Activated CD4-positive, alpha-beta T cell treated with anti-CD3 and anti-CD28 coated beads, Interleukin-2, amount 50 U/mL, for 48 hours (primary cell): ENCODE data around the gene EYS.
"Not testable (repeated sequence)": the region's sequence is repeated elsewhere in the genome, so short reads cannot be mapped to it uniquely, and the experiment has no call there.

ENCODE experiments used
- DNase-seq, 2 experiments: peaks; one replicate each; pipeline ENCODE4 v3.0.0-alpha.2; 2020

Gene EYS

DNA sequence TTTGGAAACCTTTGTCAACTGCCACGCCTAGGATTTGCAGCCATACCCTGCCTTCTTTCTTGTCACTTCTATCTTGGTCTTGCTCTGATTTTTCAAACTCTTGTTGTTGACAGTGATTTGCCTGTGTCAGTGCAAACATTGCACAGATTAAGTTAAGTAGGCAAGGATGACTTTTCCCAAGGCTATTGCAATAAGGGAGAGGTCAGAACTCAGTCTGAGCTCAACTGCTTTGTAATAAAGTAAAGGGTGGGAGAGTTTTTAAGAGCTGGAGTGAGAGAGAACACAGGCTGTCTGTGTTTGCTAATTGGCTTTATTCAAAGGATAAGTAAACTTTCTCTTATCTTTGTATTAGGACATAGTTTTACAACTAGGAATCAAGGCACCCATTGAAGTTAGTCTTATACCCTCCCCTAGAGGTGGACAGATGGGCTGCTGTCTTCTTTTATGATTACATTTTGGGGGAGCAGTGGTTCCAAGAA is 1622.8 kb downstream of the EYS start:
- no peak for DNase-seq

- DNase-seq = no peak
Measured at GRCh38 chr6:64083261-64083660, 1623.8 kb downstream of the EYS start.

- no peak for DNase-seq
Measured at GRCh38 chr6:64081453-64081852, 1625.6 kb downstream of the EYS start.

DNA sequence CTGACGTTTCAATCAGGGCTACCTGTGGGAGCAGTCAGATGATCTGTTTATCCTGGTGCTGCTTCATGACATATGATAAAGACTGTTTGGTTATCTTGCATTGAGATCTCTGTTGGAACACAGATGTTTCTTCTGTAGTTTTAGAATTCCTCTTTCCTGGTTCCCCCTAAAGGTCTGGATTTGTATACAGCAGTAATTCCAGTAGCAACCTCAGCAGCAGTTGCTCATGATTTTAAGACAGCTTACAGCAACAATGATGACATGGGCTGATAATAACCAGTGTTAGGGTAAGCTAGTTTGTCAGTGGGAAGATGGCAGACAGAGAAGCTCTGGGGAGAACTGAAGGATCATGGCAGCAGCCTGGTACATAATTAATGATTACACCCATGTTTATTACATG is 1632.0 kb downstream of the EYS start:
- DNase-seq = no peak

GRCh38 chr6:64072686-64073085 is 1634.3 kb downstream of the EYS start:
- DNase-seq = no peak

DNA sequence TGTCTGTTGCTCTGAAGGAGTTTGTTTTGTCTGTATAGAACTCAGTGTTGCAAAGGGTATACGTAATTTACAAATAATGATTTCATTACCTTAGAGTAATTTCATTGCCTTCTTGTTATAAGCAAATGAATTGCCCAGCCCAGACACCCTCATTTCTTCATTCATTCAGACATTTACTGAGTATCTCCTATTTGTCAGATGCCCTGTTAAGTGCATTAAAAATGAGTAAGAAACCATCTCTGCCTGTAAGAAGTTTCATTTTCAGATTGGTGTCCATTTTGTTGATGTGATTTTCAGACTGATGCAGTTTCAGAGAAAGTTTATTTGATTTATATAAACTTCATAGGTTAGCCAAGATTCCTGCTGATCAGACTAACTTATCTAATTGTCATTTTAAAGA is 1642.1 kb downstream of the EYS start:
- DNase-seq = no peak

DNA sequence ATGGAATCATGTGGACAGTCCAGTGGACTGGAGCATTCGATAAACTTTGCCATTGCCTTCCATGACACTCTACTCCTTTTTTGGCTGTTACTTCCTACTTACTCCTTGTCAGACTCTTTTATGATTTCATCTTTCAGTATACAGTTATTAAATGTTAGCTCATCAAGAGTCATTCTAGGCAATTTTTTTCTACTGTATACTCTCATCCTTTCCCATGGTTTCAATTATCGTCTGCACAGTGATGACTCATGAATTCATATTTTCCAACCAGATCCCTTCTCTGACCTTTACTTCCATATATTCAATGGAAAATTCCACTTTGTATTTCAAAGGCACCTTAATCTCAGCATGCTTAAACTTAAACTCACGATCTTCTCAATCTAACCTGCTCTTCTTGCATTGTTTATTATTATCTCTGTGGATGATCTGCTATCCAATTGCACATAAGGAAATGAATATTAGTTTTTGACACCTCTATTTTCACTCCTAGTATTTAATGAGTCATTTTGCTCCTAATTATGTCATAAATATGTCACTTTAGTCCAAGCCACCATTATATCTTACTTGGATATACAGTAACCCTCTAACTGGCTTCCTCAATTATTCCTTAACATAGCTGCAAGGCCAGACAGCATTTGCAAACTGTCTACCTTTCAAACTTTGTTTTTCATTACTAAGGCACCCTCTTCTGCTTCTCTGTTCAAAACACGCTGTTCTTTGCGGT is 1643.9 kb downstream of the EYS start:
- DNase-seq = no peak

- no peak for DNase-seq
Measured at GRCh38 chr6:64054861-64055260, 1652.2 kb downstream of the EYS start.

GRCh38 chr6:64050590-64050989 is 1656.4 kb downstream of the EYS start:
- DNase-seq = no peak

- no peak for DNase-seq
Measured at GRCh38 chr6:64049736-64050135, 1657.3 kb downstream of the EYS start.

- no peak for DNase-seq
Measured at GRCh38 chr6:64046746-64047208, 1660.2 kb downstream of the EYS start.

- DNase-seq = no peak
Measured at GRCh38 chr6:64041373-64041772, 1665.7 kb downstream of the EYS start.

DNA sequence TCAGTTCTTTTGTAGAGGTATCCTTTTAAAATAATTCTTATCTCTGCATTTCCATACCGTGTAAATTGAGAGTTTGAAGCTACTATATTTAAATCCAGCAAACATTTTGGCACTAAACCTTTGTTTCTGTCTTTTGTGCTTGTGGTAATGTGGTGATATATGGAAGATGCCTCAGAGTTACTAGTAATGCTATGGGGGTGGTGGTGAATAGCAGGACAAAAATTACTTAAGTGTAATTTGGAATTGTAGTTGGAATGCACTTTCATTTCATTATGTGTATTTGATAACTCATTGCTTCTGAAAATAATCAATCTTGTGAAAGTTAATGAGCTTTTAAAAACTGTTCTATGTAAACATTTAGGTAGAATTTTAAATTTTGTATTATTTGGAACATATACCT is 1666.9 kb downstream of the EYS start:
- DNase-seq = no peak

DNA sequence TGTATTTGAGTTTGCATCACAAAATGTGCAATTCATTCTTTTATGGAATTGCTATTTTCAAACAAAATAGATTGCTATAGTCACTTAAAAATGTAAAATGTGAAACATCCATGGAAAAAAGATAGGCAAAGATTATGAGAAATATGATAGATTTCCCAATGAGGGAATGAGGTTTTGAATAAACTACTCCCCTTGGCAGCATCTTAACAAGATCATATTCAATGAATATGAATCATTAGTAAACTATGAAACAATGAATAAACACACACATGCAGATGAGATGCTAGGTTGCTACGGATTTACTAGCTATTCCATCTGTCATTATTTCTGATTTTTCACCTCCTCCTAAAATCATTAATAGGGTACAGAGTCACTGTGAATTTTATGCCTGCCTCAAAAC is 1669.6 kb downstream of the EYS start:
- no peak for DNase-seq

DNA sequence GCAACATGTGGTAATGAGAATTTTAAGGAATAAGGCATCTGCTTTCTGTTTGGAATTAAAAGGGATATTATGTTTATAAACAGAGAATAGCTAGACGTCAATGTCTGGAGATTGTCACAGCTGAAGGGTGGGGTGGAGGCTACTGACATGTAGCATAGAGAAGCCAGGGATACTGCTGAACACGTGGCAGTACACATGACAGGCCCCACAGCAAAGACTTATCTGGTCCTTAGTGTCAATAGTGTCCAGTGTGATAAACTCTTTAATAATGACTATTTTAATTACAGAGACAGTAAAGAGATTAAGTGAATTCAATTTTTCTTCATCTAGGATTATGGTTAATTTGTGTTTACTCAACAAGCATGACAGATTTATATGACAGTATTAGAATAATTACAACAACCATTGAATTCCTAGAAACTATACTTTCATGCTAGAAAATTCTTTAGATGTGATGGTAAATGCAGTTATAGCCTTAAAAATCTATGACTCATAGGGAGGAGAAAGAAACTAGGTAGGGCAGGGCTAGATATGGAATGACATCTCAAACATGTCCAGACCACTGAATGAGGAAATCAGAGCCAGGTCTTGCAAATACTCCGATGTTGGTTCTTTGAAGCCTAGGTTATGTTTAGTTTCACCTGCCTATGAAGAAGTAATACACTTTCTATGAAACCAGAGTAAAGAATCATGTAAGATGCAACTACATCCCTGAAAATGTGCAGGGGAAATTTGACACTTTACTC is 1671.9 kb downstream of the EYS start:
- no peak for DNase-seq

GRCh38 chr6:64034291-64034690 is 1672.7 kb downstream of the EYS start:
- DNase-seq = no peak

DNA sequence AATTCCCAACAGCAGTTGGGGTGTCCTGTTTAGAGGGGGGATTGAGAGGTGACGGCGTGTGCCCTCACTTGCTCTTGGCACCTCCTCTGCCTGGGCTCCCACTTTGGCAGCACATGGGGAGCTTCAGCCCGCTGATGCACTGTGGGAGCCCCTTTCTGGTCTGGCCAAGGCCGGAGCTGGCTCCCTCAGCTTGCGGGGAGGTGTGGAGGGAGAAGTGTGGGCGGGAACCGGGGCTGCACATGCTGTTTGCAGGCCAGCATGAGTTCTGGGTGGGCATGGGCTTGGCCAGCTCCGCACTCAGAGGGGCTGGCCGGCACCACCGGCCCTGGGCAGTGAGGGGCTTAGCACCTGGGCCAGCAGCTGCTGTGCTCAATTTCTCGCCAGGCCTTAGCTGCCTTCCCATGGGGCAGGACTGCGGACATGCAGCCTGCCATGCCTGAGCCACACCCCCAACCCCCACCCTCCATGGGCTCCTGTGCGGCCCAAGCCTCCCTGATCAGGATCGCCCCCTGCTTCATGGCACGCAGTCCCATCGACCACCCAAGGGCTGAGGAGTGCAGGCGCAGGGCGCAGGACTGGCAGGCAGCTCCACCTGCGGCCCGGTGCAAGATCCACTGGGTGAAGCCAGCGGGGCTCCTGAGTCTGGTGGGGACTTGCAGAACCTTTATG is 1675.9 kb downstream of the EYS start:
- DNase-seq = not testable (repeated sequence)

DNA sequence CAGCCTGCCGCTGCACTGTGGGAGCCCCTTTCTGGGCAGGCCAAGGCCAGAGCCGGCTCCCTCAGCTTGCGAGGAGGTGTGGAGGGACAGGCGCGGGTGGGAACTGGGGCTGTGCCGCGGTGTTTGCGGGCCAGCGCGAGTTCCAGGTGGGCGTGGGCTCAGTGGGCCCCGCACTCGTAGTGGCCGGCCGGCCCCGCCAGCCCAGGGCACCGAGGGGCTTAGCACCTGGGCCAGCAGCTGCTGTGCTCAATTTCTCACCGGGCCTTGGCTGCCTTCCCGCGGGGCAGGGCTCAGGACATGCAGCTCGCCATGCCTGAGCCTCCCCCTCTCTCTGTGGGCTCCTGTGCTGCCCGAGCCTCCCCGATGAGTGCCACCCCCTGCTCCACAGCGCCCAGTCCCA is 1683.3 kb downstream of the EYS start:
- DNase-seq = no peak

GRCh38 chr6:64014595-64014994 is 1692.4 kb downstream of the EYS start:
- no peak for DNase-seq

GRCh38 chr6:64013011-64013410 is 1694.0 kb downstream of the EYS start:
- no peak for DNase-seq

DNA sequence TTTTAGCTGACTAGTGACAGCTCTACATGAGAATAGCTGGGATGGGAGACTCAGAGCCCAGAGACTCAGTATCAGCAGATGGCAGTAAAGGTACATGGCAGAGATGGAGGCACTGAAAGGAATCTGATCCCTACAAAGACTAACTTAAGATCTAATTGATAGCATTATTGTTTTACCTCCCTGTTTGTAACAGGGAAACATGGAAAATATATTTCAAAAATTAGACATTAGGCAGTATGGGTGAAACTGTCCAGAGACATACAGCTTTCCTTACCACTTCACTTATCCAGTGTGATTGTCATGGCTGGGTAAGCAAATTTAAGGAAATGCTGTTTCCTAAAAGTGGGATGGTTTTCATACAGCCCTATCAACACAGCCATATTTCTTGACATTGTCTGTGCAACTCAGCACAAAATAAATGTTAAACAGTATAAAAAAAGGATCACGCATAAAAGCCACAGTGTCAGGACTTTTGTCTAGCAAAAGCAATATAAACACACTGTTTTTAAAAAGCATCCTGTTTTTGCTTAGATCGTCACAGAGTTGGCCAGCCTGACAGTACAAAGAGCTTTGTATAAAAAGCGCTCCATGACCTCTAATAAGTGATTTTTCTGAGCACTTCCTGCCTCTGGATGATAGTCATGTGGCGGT is 1694.5 kb downstream of the EYS start:
- no peak for DNase-seq

GRCh38 chr6:64010666-64011065 is 1696.4 kb downstream of the EYS start:
- no peak for DNase-seq

DNA sequence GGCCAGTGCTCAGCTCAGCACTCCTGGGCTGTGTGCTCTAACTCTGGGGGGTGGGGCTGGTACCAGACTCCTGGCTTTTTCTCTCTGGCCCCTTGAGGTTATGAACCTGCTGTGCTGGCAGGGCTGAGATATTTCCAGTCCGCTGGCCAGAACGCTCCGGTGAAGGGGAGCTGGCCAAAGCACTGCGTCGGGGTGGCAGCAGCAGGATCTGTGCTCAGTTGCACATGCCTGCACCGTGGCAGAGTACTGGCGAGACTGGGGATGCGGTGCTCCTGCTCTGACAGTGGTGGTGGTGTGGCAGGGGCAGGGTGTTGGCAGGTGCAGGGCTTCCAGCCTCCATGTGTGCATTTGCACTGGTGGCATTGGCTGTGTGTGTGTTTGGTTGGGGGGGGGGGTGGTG is 1697.0 kb downstream of the EYS start:
- no peak for DNase-seq
